ENCODE data around the gene NTRK2. TPM values are rescaled to one million over a fixed set of nuclear protein-coding genes. Genes with fewer than 3 reads are reported as not detected.

NTRK2 gene
- total RNA-seq, 1 experiment from 2014 or later, result not detected

DNA sequence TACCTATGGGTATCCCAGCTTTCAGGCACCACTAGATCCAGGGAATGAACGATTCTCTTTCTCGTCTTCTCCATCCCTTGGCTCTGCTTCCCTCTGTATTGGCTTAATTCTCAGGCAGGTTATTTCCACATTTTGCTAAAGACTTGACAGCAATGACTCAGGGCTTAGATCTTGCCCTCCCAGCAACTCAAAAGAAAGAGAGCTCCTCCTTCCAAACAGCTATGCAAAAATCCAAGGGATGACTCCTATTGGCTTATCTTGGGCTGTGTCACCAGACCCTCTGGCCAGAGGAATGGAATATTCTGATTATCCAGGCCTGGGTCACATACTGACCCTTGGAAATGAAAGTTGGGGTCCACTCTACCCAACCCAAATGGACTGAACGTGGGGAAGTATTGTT is 270.2 kb downstream of the NTRK2 start:
- no peak for DNase-seq (ENCODE audit: low spot score)

DNA sequence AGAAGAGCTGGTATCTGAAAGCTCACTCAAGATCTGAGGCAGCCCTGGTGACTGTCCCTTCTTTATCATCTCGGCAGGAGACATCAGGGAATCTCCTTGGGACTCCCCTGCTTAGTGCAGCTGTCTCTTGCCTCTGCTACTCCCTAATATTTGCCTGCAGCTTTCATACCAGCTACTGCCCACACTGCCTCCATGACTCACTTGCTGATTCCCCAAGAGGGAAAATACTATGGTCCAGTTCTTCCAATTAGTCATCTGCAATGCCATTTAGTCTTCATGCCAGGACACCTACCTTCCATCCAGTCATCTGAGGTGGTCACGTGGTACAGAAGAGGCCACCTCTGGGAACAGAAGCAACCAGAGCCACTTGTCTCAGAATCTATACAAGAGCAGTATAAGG is 270.8 kb downstream of the NTRK2 start:
- DNase-seq (ENCODE audit: low spot score), result no peak

DNA sequence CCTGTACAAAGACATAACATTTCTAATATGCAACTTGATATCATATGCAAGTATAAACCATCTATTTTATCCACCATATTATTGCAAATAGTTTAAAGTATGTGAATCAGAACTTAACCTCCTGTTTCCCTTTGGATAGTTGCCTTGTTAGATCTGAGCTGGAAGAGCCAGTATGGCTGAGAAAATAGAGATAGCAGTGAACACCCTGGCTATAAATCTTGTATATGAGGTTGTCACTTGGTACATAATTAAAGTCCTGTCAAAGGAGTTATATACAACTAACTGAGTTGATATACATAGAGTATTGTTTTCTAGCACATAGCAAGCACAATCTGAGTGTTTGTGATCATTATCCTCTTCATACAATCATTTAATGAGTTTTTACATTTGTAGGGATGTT is 272.3 kb downstream of the NTRK2 start:
- no peak for DNase-seq (ENCODE audit: low spot score)

DNA sequence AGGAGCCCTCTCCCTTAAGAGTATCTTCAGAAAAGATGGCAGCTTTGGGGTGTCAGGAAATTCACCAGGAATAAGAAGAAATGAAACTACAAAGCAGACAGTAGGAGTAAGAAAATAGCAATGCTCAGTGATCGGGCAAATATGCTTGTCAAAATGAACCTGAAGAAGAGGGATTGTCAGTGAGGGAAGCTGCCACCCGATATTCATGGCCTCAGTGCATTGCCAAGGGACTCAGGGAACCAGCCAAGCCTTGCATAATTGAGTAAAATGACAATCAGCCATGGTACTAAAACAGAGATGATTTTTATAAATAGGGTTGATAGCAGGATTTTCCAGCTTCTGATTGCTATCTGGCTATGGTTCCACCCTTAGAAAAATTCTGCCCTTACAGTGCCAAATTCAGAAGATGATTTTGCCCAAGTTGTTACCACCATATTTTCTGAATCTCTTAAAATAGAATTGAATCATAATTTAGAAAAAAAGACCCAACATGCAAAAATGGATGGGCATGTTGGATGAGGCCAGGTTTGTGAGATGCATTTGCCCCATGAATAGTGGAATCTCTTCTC is 274.0 kb downstream of the NTRK2 start:
- DNase-seq (ENCODE audit: low spot score), result no peak

DNA sequence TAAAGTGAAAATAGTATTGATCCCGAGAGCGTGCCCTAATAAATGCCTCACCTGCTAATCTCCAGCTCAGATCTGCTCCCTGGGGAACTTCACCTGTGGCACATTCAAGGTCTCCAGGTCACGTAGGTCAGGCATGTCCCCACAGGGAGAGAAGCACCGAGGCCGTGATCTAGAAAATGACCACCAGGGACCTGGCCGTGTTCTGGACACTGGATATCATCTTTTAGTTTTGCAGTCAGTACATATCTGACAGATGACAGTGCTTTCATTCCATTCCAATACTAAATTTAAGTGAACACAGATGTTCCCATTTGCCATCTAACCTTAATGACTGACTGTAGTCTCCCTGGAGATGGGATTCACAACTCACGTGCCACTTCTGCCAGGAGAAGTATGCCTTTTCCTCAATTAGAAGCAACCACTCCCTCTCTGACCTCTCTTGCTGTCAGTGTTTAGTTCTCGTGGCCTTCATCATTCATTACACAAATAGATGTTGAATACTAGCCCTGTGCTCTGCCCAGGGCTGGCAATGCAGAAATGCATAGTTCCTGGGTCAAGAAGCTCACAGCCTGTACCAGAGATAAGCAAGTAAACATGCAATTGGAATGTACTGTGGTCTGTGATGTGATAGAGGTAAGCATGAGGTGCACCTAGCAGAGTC is 276.5 kb downstream of the NTRK2 start:
- no peak for DNase-seq (ENCODE audit: low spot score)

DNA sequence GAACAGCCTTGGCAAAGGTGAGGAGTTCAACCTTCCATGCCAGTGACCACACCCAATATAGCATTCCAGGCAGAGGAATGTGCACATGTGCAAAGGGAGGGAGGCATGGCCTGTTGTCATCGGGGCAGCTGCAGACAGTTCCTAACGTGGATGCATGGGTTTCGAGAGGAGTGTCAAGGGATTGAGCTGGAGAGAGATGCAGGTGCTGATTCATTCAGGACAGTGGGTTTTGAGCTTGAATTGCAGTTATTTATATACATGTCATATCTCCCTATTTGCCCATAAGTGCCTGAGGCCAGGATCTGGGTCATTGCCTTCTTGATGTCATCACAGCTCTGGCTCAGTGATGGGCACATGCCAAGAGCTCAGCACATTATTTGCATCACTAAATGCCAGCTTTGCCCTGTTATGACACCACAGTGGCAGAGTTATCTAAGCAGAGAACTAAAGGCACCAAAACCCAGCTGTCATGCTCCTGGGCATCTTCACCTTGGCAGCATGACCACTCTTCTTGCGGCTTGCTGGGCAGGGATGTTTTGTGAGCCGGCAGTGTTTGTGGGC is 278.0 kb downstream of the NTRK2 start:
- DNase-seq (ENCODE audit: low spot score), result no peak

DNA sequence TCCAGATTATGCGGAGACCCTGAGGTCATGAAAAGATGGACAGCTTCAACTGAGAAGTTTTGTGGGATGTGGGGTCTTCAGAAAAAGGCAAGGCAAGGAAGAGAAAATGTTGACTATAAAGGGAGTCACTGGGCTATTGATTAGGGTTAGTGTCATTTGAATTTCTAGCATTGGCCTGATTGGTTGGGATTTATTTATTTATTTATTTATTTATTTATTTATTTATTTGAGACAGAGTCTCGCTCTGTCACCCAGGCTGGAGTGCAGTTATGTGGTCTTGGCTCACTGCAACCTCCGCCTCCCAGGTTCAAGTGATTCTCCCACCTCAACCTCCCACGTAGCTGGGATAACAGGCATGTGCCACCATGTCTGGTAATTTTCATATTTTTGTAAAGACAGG is 279.7 kb downstream of the NTRK2 start:
- no peak for DNase-seq (ENCODE audit: low spot score)

DNA sequence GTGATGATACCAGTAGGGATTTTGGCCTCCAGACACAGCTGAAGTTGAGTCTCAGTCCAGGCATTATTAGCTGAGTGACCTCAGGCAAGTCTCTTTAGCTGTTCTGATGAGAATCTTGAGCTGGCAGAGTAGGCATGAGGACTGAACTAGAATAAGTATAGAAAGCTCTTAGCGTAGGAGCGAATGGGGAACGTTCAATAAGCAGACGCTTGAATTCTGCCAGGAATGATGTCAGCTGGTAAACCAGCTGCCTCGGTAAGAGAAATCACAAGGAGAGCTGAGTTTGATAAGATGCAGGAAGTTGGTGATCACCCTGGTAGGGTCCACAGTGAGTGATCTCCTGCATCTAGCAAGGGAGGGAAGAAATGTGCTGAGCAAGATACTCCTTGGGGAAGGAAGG is 280.4 kb downstream of the NTRK2 start:
- DNase-seq (ENCODE audit: low spot score), result no peak

DNA sequence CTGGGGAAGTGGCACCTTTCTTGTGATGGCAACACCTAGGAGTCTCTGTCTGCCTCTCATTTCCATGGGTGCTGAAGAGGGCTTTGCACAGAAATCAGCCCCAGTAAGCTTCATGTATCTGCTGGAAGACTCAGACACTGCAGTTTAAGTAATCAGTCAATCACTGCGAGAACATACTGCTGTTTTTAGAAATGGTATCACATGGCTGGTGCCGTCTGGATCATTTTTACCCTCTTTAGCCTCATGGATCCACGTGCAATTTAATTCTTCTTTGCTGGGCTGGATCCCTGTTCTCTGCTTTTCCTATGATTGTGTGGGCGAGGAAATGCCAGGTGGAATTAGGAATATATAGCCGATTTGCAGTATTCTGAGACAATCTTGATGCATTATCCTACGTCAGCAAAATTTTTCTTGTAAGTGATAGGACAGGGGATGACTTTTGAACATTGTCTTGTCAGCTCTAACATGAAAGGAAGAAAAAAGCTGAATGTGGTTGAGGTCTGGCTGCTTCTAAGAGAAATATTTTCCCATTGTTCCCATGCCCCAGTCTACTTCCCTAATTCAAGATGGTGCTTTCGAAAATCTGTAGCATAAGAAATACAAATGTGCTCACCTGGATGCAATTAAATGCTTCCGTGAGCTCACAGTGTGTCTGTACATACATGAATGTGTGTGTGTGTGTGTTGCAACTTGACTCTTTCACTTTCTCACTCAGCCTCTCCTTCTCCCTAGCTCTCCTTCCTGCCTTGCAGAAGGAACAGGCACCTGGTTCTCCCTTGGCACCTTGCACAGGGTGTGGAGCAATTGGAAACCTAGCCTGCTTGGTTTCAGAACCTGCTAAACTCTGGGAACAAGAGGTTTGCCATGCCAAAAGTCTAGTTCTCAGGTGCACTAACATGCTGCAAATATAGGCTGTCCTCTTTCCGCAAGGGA is 281.6 kb downstream of the NTRK2 start:
- no peak for DNase-seq (ENCODE audit: low spot score)

DNA sequence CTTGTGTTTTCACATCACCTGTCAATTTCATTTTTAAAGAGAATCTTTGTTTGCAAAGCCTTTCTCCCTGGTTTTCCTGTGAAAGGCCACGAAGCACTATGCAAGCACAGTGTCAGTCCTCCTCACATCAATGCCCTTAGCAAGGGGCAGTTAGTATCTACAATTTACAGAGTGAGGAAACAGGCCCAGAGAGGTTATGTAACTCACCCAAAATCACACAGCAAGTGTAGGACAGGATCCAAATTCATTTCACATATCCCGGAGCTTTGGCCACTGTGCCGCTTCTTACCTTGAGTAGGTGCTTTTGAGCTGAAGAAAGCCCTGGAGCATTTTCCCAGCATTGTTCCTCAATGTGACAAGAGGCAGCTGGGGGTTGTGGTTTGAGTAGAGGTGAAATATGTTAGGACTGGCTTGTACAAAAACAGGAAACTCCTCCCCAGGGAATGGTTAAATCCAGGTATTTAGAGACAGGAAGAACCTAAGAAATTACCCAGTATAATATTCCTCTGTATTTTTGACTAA is 283.8 kb downstream of the NTRK2 start:
- no peak for DNase-seq (ENCODE audit: low spot score)

DNA sequence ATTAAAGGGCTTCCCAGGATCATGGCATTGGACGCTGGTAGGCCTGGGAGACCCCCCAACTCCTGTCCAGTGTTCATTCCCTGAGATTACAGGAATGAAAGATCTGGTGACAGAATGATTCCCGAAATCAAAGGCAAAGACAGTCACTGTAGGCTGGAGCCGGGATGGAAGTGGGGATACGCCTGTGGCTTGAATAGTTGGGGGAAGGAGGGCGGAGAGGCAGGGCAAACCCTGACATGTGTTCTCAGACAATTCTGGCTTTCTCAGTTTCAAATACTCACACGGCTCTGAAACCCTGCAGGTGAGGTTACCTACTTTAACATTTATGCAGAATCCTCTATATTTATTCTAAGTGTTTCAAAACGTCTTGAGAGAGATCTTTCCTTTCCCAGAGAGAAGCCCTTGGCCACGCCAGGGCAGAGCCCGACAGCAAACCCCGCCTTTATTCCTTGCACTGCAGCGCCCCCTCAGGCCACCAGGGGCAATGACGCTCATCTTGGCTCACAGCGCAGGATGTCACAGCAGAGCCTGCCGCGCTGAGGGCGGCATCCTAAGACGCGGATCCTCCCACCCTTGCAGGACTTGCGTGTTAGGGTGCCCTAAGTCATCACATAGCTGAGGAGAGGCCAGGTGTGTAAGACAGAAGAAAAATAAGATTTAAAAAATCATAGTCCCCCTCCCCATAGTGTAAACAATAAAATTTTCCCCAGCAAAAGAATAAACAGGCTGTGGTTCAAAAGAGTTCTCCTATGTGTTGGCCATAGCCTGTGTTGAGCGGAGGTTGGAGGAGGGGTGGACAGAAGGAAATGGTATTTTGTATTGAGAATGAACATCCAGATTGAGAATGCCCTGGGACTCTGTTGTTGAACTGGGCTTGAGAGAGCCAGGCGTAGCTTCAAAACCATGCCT is 284.5 kb downstream of the NTRK2 start:
- DNase-seq (ENCODE audit: low spot score), result no peak

DNA sequence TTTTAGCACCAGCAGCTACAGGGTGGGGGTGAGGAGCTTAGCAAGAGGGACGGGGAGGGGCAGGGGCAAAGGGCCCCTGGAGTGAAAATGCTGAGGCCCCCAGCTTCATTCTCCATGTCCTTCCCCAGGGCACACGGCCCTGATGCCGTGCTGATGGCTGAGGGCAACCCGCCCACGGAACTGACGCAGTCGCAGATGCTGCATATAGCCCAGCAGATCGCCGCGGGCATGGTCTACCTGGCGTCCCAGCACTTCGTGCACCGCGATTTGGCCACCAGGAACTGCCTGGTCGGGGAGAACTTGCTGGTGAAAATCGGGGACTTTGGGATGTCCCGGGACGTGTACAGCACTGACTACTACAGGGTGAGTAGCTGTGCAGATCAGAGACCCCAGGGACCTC is 285.6 kb downstream of the NTRK2 start:
- no peak for DNase-seq (ENCODE audit: low spot score)

DNA sequence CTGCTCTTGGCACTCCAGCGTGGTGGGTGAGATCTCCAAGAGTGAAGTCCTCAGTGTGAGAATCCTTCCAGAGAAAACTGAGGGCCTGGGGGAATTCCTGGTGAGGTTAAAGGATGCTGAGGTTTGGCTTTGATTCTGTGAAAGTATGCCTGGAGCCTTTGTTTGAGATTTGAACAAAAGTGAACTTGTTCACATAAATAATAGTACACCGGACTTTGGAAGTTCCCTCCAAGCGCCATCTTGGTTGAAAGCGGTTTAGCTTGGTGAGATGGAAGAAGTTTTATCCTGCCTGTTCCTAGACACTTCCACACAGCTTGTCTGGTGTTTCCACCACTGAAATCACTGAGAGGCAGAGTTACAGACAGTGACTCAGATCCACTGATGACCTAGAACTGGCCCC is 286.4 kb downstream of the NTRK2 start:
- no peak for DNase-seq (ENCODE audit: low spot score)

DNA sequence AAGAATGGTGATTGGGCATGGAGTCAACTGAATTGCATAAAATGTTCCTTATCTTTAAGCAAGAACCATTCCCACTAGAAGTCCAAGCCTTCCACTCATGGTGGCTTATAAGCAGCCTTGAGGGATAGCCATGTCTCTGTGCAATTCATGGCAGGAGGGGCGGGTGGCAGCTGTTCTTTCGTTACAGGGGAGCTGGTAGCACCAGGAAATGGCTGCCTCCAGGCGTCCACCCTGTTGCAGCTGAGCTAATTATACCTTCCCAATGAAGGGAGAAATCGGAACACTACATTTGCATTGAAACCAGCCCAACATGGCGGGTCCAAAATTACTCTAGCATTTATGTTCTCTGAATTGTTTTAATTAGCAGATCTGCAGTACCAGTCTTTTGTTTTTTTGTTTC is 289.8 kb downstream of the NTRK2 start:
- no peak for DNase-seq (ENCODE audit: low spot score)

DNA sequence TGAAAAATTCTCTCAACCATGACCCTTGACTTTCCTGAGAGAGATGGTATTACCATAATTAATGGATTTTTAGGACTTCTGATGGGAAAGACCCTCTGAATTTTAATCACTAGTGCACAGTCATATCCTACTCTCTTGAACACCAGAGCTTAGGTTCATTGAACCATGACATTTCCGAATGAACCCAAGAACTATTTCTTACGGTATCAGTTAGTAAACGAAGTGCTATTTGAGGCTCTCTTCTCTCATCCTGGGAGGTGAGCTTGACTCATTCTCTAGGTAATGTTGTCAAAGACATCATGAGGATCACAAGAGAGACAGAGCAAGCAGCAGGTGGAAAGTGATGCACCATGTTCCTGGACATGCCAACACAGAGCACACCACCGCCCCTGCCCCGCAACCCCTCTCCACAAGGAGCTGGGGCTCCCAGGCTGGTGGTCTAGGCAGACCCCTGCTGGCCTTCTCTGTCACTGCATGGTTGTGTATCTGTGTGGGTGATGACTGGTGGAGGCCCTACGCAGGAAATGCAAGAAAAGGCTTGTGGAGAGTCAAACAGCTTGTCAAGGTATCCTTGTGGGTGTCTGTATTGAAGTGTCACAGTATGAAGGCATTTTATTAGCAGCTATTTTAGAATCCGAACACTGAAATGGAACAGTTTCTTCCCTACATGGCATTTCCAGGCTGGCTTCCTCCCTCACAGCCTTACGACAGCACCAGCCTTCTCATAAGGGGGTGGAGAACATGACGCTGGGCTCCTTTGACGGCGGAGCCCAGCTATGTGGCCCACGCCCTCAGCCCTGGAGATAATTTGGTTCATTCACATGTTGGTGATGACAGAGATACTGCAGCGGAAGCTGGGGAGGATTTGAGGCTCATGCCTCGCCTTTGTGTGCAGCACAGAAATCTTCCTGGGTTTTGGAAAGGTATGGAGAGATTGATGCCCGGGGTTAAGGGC is 297.6 kb downstream of the NTRK2 start:
- DNase-seq (ENCODE audit: low spot score), result no peak

DNA sequence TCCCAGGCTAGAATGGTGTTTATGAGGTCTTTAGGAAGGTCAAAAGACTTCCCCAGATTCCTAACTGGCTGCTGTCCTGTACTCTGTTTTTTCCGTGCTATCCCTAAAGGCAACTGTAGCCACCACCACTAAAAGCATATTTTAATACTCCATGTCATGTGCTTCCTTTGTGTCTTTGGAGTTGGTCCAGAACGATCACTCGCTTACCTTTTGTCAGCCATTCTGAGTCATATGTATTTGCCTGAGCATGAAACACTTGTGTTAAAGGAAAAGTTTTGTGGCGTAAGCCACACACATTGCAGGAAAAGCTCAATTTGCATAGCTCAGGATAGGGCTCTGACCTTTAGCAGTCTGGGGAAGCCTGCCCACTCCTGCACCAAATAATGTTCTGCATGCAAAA is 299.6 kb downstream of the NTRK2 start:
- DNase-seq (ENCODE audit: low spot score), result no peak

DNA sequence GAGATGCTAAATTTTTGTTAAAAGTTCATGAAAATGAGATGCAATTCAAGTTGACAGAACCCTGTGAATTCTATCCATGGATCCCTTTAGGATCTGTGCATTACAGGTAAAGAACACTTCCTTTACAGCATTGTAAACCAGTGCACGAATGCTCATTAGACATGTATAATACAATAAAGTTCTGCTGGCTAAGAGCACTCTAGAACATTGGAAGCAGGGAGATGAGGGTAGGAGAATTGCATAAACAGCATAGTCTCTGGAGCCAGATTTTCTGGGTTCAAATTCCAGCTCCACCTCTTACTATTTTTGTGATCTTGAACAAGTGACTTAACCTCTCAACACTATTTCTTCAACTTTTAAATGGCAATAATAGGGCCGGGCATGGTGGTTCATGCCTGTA is 300.2 kb downstream of the NTRK2 start:
- no peak for DNase-seq (ENCODE audit: low spot score)

DNA sequence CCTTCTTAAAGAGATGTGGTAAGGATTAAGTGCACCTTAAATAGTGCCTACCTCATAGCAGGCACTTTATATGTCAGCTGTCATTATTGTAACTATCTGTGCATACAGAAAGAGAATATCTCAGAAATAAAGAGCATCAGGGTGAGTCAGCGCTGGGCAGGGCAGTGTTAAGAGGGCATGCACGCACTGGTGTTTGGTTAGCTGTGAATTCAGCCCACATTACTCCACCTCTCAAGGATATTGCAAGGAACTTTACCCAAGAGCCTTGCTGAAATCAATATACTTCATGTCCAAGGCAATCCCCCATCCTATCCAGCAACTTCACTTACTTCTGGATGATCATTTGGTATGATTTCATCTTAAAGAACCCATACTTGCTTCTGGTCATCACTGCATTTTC is 300.9 kb downstream of the NTRK2 start:
- DNase-seq (ENCODE audit: low spot score), result no peak

DNA sequence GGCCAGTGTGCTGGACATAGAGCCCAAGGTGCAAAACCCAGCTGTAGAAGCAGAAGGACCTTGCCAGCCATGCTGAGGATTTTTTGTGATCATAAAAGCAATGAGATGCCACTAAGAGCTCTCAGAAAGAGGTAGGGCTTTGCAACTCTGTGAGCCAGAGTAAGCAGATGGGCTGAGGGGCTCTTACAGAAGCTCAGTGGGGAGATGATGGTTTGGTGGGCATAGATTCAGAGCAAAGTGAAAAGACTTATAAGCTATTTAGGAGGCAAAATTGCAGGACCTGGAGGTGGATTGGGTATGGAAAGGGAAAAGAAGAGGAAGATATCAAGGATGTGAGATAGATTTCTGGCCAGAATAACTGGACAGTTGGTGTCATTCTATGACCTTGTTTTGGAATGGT is 302.0 kb downstream of the NTRK2 start:
- no peak for DNase-seq (ENCODE audit: low spot score)

DNA sequence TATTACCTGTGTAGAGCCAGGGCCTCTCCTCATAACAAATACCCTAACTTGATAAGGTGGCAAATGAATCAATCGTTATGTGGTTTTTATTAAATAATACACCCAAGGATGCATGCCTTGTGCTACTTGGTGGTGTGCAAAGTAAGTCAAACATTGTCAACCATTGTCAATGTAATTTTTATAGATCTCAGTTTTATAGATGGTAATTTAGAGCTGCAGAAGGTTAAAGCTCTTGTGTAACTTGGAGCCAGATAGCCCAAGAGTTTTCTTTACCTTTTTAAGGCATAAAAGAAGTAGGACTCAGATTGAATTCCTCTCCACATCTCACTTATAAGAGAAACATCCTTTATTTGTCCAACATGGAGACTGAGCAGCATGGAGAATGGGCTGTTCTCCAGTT is 304.7 kb downstream of the NTRK2 start:
- DNase-seq (ENCODE audit: low spot score), result no peak
